GM21515 (cell line): ENCODE measurements around the gene LRRC58.
"Not testable (repeated sequence)": the region's sequence is repeated elsewhere in the genome, so short reads cannot be mapped to it uniquely, and the experiment has no call there.

ENCODE experiments used
- ATAC-seq: cut with Tn5 transposase; IDR thresholded peaks from one replicate; pipeline ENCODE4 v1.9.1; 2021; ENCODE audit not compliant: unreplicated experiment

The LRRC58 gene

GRCh38 chr3:120341658-120342346 is 7.4 kb downstream of the LRRC58 start:
- ATAC-seq = no peak

DNA sequence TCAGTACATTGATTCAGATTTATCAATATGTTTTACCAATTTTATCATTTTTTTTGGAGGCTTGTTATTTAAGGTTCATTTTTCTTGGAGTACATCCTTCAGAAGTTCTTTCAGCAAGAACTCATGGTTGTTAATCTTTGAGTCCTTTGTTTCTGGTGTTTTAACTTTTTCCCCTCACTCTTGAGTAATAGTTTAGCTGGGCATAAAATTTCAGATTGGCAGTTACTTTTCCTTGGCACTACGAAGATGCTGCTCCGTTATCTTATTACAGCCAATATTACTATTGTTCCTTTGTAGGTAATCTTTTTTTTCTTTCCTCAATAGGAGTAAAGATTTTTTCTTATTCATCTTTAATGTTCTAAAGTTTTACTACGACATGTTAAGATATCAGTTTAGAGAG is 9.8 kb downstream of the LRRC58 start:
- ATAC-seq = no peak

DNA sequence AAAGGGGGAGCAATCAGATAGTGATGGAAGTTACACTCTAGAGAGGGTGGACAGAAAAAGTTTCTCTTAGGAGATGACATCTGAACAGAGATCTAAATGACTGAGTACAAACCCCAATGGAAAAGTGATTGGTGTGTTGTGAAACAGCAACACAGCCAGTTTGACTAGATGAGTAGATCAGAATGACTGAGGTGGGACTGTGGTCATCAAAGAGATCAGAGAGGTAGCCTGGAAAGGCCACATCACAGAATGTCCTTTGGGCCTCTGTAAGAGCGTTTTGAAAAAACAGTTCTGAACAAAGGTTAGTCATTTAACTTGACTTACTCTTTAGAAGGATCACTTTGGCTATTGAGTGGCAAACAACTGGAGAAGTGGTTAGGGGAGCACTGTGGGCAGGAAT is 10.6 kb downstream of the LRRC58 start:
- no peak for ATAC-seq

- no peak for ATAC-seq
Measured at GRCh38 chr3:120332646-120333045, 16.5 kb downstream of the LRRC58 start.

- ATAC-seq = no peak
Measured at GRCh38 chr3:120331076-120331475, 18.1 kb downstream of the LRRC58 start.

DNA sequence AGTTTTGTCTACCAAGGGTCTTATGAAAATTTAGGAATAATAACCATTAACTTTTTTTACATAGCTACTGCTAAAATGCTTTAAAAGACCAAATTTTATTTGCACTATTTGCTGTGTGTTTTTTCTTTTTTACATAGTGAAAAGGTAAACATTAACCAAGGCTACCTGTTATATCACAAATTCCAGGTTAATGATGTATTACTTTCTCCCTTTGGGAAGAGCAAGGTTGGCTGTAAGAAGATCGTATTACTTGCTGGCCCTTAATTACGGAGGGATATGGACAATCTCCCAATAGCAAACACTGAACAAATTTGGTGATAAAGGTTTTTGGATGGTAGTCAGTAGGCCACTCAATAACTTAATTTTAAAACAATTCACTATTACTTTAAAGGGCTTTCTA is 22.4 kb downstream of the LRRC58 start:
- ATAC-seq = no peak

DNA sequence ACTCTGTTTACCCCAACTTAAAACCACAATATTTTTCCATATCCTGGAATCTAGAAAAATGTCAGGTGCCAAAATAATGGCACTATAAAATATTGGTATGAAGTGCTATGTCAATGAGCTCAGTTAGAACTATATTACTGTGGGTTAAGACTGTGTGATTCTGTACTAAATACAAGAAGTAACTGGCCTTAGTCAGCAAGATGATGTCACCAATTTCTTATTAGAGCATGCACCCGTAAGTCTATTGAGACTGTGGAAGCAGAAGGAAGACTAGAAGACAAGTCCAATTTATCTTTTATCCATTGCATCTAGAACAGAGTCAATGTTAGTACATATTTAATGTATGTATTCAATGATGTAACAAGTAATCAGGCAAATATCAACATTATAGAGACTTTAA is 25.0 kb downstream of the LRRC58 start:
- ATAC-seq = no peak

GRCh38 chr3:120323761-120324160 is 25.4 kb downstream of the LRRC58 start:
- not testable (repeated sequence) for ATAC-seq

GRCh38 chr3:120311863-120312794 is 37.0 kb downstream of the LRRC58 start:
- no peak for ATAC-seq

DNA sequence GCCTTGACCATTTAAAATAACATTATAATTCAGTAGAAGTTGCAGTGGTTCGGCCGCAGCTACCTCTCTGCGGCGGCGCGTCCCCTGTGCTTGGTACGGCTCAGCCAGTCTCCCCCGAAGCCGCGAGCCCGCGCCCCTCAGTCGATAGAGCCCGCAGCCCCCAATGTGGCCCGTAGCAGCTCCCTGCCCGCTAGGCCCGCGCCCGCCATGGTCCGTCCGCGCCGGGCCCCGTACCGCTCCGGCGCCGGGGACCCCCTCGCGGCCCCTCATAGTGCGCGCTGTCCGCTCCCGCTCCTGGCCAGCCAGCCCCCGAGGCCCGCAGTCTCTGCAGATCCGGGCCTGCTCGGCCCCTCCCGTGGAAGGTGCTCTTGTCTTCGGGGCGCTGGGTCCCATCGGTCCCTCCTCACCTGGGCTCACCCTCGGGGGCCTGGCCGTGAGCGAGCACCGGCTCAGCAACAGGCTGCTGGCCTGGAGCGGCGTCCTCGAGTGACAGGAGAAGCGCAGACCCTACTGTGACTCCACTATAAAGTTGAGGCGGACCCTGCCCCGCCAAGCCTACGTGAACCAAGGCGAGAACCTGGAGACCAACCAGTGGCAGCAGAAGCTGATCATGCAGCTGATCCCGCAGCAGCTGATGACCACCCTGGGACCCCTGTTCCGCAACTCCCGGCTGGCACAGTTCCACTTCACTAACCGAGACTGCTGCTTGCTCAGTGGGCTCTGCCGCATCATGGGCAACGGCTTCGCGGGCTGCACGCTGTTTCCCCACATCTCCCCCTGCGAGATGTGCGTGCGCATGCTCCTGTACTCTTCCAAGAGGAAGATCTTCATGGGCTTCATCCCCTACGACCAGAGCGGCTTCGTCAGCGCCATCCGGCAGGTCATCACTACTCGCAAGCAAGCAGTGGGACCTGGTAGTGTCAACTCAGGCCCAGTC is 42.4 kb downstream of the LRRC58 start:
- ATAC-seq = no peak

GRCh38 chr3:120304616-120305015 is 44.5 kb downstream of the LRRC58 start:
- no peak for ATAC-seq

- ATAC-seq = no peak
Measured at GRCh38 chr3:120302361-120302760, 46.8 kb downstream of the LRRC58 start.

- no peak for ATAC-seq
Measured at GRCh38 chr3:120300971-120301370, 48.2 kb downstream of the LRRC58 start.

DNA sequence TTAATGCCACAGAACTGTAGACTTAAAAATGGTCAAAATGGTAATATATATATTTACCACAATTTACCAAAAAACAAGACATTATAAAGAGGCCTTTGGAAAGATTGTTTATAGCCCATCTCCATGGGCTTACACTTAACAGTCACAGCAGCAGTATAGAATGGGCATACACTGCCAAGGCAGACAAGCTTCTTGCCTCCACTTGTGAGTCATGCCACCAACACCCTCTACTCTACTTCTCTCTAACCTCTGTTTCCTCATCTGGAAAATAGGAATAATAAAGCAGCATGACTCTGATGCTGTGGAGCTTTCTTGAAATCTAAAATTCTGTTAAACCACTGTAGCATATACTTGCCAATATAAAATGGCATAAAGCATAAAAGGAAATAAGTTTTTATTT is 49.8 kb downstream of the LRRC58 start:
- no peak for ATAC-seq

DNA sequence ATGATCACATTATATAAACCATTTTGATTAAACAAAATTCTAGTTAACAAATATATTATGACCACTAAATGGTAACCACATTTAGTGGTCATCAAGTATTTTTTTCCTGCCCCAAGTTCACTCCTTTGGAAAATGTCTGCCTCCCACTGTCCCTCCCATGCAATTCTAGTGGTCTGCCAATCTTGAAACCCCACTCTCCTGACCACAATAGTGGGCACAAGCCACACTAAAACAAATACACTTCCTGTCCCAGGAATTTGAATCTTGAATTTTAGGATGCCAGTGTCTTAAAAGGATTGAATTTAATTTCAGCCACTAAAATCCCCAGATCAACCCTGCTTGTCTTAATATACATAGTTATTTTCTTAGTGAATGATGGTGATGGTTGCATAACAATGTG is 50.2 kb downstream of the LRRC58 start:
- ATAC-seq = no peak

DNA sequence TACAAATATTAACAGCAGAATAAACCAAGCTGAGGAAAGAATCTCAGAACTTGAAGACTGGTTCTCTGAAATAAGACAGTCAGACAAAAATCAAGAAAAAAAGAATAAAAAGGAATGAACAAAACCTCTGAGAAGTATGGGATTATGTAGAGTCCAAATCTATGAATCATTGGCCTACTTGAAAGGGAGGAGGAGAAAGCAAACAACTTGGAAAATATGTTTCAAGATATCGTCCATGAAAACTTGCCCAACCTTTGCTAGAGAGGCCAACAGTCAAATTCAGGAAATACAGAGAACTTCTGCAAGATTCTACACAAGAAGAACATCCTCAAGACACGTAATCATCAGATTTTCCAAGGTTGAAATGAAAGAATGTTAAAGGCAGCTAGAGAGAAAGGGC is 57.6 kb downstream of the LRRC58 start:
- ATAC-seq = not testable (repeated sequence)

DNA sequence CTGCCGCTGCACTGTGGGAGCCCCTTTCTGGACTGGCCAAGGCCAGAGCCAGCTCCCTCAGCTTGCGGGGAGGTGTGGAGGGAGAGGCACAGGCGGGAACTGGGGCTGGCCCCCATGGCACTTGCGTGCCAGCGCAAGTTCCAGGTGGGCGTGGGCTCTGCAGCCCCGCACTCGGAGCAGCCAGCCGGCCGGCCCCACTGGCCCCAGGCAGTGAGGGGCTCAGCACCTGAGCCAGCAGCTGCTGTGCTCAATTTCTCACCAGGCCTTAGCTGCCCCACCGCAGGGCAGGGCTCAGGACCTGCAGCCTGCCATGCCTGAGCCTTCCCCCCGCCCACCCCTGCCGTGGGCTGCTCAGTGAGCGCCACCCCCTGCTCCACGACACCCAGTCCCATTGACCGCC is 59.5 kb downstream of the LRRC58 start:
- no peak for ATAC-seq

- no peak for ATAC-seq
Measured at GRCh38 chr3:120286465-120286864, 62.7 kb downstream of the LRRC58 start.

DNA sequence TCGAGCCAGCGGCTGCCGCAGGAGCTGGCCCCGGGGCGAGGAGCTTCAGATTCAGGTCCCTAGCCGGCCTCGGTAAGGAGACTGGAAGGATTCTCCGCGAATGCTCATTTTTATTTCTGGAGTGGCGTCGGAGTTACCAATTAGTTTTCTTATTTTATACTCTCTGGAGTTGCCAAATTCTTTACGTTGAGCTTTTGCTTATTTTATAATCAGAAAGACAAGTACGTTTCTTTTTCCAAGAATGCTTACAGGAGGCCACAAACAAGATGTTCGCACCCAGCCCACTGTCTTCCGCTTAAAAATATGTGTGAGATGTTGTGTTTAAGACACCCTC is 63.7 kb downstream of the LRRC58 start:
- no peak for ATAC-seq

- no peak for ATAC-seq
Measured at GRCh38 chr3:120284747-120285507, 64.2 kb downstream of the LRRC58 start, which contains the start of gene GPR156. GPR156 (minus strand) TSS chr3:120285222; CDS start chr3:120244098, 41,124 bp downstream.
